NCI-H460 (cell line): ENCODE data around the gene C8G. TPM values are rescaled to one million over a fixed set of nuclear protein-coding genes. Genes with fewer than 3 reads are reported as not detected.

Experiments
- DNase-seq: peaks from one replicate; pipeline ENCODE4 v3.0.0-alpha.2; 2016; ENCODE audit warnings: low read depth; ENCODE audit errors: extremely low read depth
- total RNA-seq: library from RNA; depleted of rRNA; stranded (reverse); fragments of >200 nt; shearing (Covaris generic); gene quantifications from 2 replicates; pipeline ENCODE4 v1.2.3, GENCODE V29; 2014

The C8G gene
- total RNA-seq, 1 experiment from 2014 or later = not detected

- DNase-seq = no peak
These were observed 7.3 kb downstream of the C8G start for GRCh38 chr9:136952321-136952850.

GRCh38 chr9:136952876-136953770 is 8.1 kb downstream of the C8G start:
- DNase-seq = no peak

GRCh38 chr9:136953771-136954269 is 8.8 kb downstream of the C8G start:
- DNase-seq = no peak

- no peak for DNase-seq
These were observed 9.4 kb downstream of the C8G start for GRCh38 chr9:136954270-136955083.

GRCh38 chr9:136955202-136955942 is 10.3 kb downstream of the C8G start:
- DNase-seq = no peak

GRCh38 chr9:136955943-136956335 is 10.9 kb downstream of the C8G start:
- DNase-seq = no peak

GRCh38 chr9:136956604-136957003 is 11.6 kb downstream of the C8G start:
- DNase-seq = no peak

- no peak for DNase-seq
These were observed 12.4 kb downstream of the C8G start for GRCh38 chr9:136957461-136957860.

GRCh38 chr9:136957901-136958300 is 12.9 kb downstream of the C8G start:
- DNase-seq = no peak

- DNase-seq = no peak
These were observed 13.4 kb downstream of the C8G start for GRCh38 chr9:136958473-136958872.

- DNase-seq = no peak
These were observed 14.1 kb downstream of the C8G start for GRCh38 chr9:136958898-136959850.

- DNase-seq = no peak
These were observed 15.3 kb downstream of the C8G start for GRCh38 chr9:136960212-136960937.

GRCh38 chr9:136960938-136961275 is 15.9 kb downstream of the C8G start:
- no peak for DNase-seq

- DNase-seq = no peak
These were observed 16.4 kb downstream of the C8G start for GRCh38 chr9:136961279-136962065.

- DNase-seq = no peak
These were observed 17.1 kb downstream of the C8G start for GRCh38 chr9:136962163-136962562.

GRCh38 chr9:136962701-136963248 is 17.7 kb downstream of the C8G start:
- no peak for DNase-seq

- DNase-seq = no peak
These were observed 18.3 kb downstream of the C8G start for GRCh38 chr9:136963341-136963740.

GRCh38 chr9:136963751-136964150 is 18.7 kb downstream of the C8G start:
- DNase-seq = no peak
